Bronchial epithelial cell (primary cell): Measurements from ENCODE around the gene TPPP. TPM values are rescaled to one million over a fixed set of nuclear protein-coding genes. Genes with fewer than 3 reads are reported as not detected.

ENCODE experiments used
- DNase-seq: peaks from one replicate; pipeline ENCODE4 v3.0.0-alpha.2; 2010; ENCODE audit warnings: low read depth
- FAIRE-seq: peaks from 2 replicates; lab custom pipeline; 2011; peaks lifted over from hg19 to GRCh38; lab: Jason Lieb, UNC
- H3K27me3 ChIP-seq: 2 replicates; pipeline ENCODE4 v1.5.1; 2011; ENCODE audit warnings: low read length; ENCODE audit not compliant: control insufficient read depth, insufficient read depth
- H3K36me3 ChIP-seq: 2 replicates; pipeline ENCODE4 v1.5.1; 2011; ENCODE audit warnings: low read length; ENCODE audit not compliant: control insufficient read depth, insufficient read depth
- H3K4me3 ChIP-seq: 2 replicates; pipeline ENCODE4 v1.5.1; 2011; ENCODE audit warnings: mild to moderate bottlenecking, low read depth, low read length, control low read depth
- CTCF ChIP-seq: IDR thresholded peaks from 2 replicates; pipeline ENCODE4 v1.5.1; 2011; ENCODE audit warnings: mild to moderate bottlenecking, moderate library complexity, low read length, control low read depth, inconsistent platforms; ENCODE audit not compliant: insufficient read depth, severe bottlenecking
- total RNA-seq: library from RNA; depleted of rRNA; stranded (reverse); fragments of >200 nt; gene quantifications from 2 replicates; pipeline ENCODE4 v1.2.1, GENCODE V29; 2014

TPPP gene
- total RNA-seq, 1 donor from 2014 or later = 1.6 TPM

GRCh38 chr5:665956-666711 is 27.0 kb downstream of the TPPP start:
- no peak for DNase-seq
- H3K27me3 ChIP-seq = no peaks in the 10 kb centered on the region
- TF ChIP-seq CTCF = no peak
- H3K4me3 ChIP-seq = no peak overlapping the region
- FAIRE-seq = no peak
- peaks cover 5% of the 10 kb centered on the region for H3K36me3 ChIP-seq

- no peak for FAIRE-seq
- Histone ChIP-seq H3K4me3 (no peak overlapping the region), H3K27me3 (no peaks in the 10 kb centered on the region), H3K36me3 (peaks cover 5% of the 10 kb centered on the region)
- TF ChIP-seq CTCF = no peak
- no peak for DNase-seq
Measured at GRCh38 chr5:665541-665955, 27.6 kb downstream of the TPPP start.

- TF ChIP-seq CTCF = no peak
- no peaks in the 10 kb centered on the region for H3K27me3 ChIP-seq
- no peak for DNase-seq
- H3K36me3 ChIP-seq = peaks cover 5% of the 10 kb centered on the region
- FAIRE-seq = no peak
- H3K4me3 ChIP-seq = no peak overlapping the region
Measured at GRCh38 chr5:664994-665360, 28.2 kb downstream of the TPPP start.

- no peaks in the 10 kb centered on the region for H3K27me3 ChIP-seq
- no peak for TF ChIP-seq CTCF
- no peak for FAIRE-seq
- no peak for DNase-seq
- H3K4me3 ChIP-seq = no peak overlapping the region
- peaks cover 7% of the 10 kb centered on the region for H3K36me3 ChIP-seq
Measured at GRCh38 chr5:664343-664993, 28.7 kb downstream of the TPPP start.

- Histone ChIP-seq H3K36me3 (peaks cover 8% of the 10 kb centered on the region), H3K27me3 (no peaks in the 10 kb centered on the region), H3K4me3 (no peak overlapping the region)
- FAIRE-seq = no peak
- TF ChIP-seq CTCF = no peak
- no peak for DNase-seq
Measured at GRCh38 chr5:663436-664342, 29.5 kb downstream of the TPPP start.
